H1 (cell line): ENCODE results near the gene PUDP. TPM values are rescaled to one million over a fixed set of nuclear protein-coding genes. Genes with fewer than 3 reads are reported as not detected.

Experiments
- CTCF ChIA-PET: fragments of 300-600 bp; sonication (Branson Sonifier 250); formaldehyde crosslinking; loops from one replicate; lab custom pipeline; 2021; ENCODE audit not compliant: partially characterized antibody; lab: Charles Lee
- POLR2A ChIA-PET: fragments of 300-600 bp; sonication (Branson Sonifier 250); formaldehyde crosslinking; loops from one replicate; lab custom pipeline; 2021; ENCODE audit warnings: inconsistent platforms; ENCODE audit not compliant: partially characterized antibody; lab: Charles Lee
- DNase-seq, 2 experiments: peaks; one replicate each; pipeline versions ENCODE4 v3.0.0 to v3.0.0-alpha.2; 2010 to 2022; ENCODE audit warnings: low spot score in 2 of 2, low read depth in 1 of 2, mixed read lengths in 1 of 2
- FAIRE-seq: peaks from 2 replicates; lab custom pipeline; 2011; peaks lifted over from hg19 to GRCh38; lab: Jason Lieb, UNC
- H2AFZ ChIP-seq: 2 replicates; pipeline ENCODE4 v1.8.1; 2012; ENCODE audit warnings: low read length, inconsistent platforms
- H2AK5ac ChIP-seq: 2 replicates; pipeline ENCODE4 v1.6.1; 2013; ENCODE audit warnings: low read depth, low read length
- H2BK120ac ChIP-seq: replicated peaks from 2 replicates; pipeline ENCODE3; 2013; ENCODE audit warnings: low read depth, low read length, inconsistent platforms
- H2BK12ac ChIP-seq: 2 replicates; pipeline ENCODE4 v1.6.1; 2013; ENCODE audit warnings: low read depth, low read length
- H2BK15ac ChIP-seq: 2 replicates; pipeline ENCODE4 v1.6.1; 2013; ENCODE audit warnings: low read length
- H2BK20ac ChIP-seq: 2 replicates; pipeline ENCODE4 v1.6.1; 2013; ENCODE audit warnings: low read length
- H2BK5ac ChIP-seq: 2 replicates; pipeline ENCODE4 v1.6.1; 2013; ENCODE audit warnings: low read depth, low read length
- H3K14ac ChIP-seq: 2 replicates; pipeline ENCODE4 v1.6.1; 2013; ENCODE audit warnings: inconsistent platforms; ENCODE audit not compliant: insufficient read length
- H3K18ac ChIP-seq: 2 replicates; pipeline ENCODE4 v1.6.1; 2013; ENCODE audit warnings: low read length; ENCODE audit errors: extremely low read depth
- H3K23ac ChIP-seq: 2 replicates; pipeline ENCODE4 v1.6.1; 2013; ENCODE audit warnings: inconsistent platforms; ENCODE audit not compliant: insufficient read length
- H3K23me2 ChIP-seq: 2 replicates; pipeline ENCODE4 v1.6.1; 2013; ENCODE audit warnings: low read depth, low read length
- H3K27ac ChIP-seq: 2 replicates; pipeline ENCODE4 v1.6.1; 2011; ENCODE audit warnings: low read depth, low read length, inconsistent platforms
- H3K27me3 ChIP-seq, 4 experiments: replicated peaks in 1 of 4; 1 replicate in 1 of 4; 2 replicates in 3 of 4; pipeline versions ENCODE4 v1.6.1 to v1.8.1; 2011 to 2013; ENCODE audit warnings: low read length in 3 of 4, mild to moderate bottlenecking in 3 of 4, inconsistent platforms in 2 of 4, mixed read lengths in 2 of 4, moderate library complexity in 1 of 4; ENCODE audit not compliant: control insufficient read depth in 3 of 4, insufficient read depth in 3 of 4; ENCODE audit errors: extremely low read depth in 1 of 4
- H3K36me3 ChIP-seq, 4 experiments: 2 replicates each; pipeline versions ENCODE4 v1.6.1 to v1.8.1; 2011 to 2013; ENCODE audit warnings: mild to moderate bottlenecking in 4 of 4, low read length in 3 of 4, moderate library complexity in 2 of 4, control low read depth in 1 of 4, inconsistent platforms in 1 of 4; ENCODE audit not compliant: insufficient read depth in 4 of 4, control insufficient read depth in 2 of 4
- H3K4ac ChIP-seq: replicated peaks from 2 replicates; pipeline ENCODE3; 2013; ENCODE audit warnings: low read length, low read depth, mixed read lengths, inconsistent platforms; ENCODE audit not compliant: insufficient read length
- H3K4me1 ChIP-seq, 4 experiments: replicated peaks in 1 of 4; 1 replicate in 1 of 4; 2 replicates in 3 of 4; pipeline versions ENCODE4 v1.6.1 to v1.8.1; 2011 to 2013; ENCODE audit warnings: low read length in 3 of 4, inconsistent platforms in 2 of 4, mixed read lengths in 1 of 4; ENCODE audit not compliant: insufficient read depth in 4 of 4, control insufficient read depth in 3 of 4
- H3K4me2 ChIP-seq, 2 experiments: 2 replicates each; pipeline versions ENCODE4 v1.6.1 to v1.8.1; 2011 to 2013; ENCODE audit warnings: low read depth in 2 of 2, low read length in 2 of 2, control low read depth in 1 of 2, inconsistent platforms in 1 of 2, mild to moderate bottlenecking in 1 of 2; ENCODE audit not compliant: insufficient read depth in 1 of 2
- H3K4me3 ChIP-seq, 4 experiments: fragments of 200-600, 300-600 bp in 1 of 4; sonication (generic), shearing (Covaris generic), sonication (Bioruptor Twin) in 1 of 4; 2 replicates each; pipeline versions ENCODE4 v1.5.1 to v1.8.1; 2011 to 2016; ENCODE audit warnings: low read length in 4 of 4, low read depth in 3 of 4, control low read depth in 2 of 4, inconsistent platforms in 2 of 4, mild to moderate bottlenecking in 2 of 4, mixed read lengths in 1 of 4, moderate library complexity in 1 of 4; ENCODE audit not compliant: insufficient read depth in 2 of 4; ENCODE audit errors: extremely low read depth in 1 of 4
- H3K56ac ChIP-seq: replicated peaks from 2 replicates; pipeline ENCODE3; 2013; ENCODE audit warnings: low read depth, mild to moderate bottlenecking, mixed read lengths, low read length, inconsistent platforms; ENCODE audit not compliant: insufficient read length
- H3K79me1 ChIP-seq: 2 replicates; pipeline ENCODE4 v1.6.1; 2013; ENCODE audit warnings: low read depth, low read length, control low read depth
- H3K79me2 ChIP-seq, 2 experiments: 2 replicates each; pipeline versions ENCODE4 v1.6.1 to v1.8.1; 2012 to 2013; ENCODE audit warnings: low read length in 2 of 2, mild to moderate bottlenecking in 2 of 2, inconsistent platforms in 1 of 2; ENCODE audit not compliant: insufficient read depth in 2 of 2, control insufficient read depth in 1 of 2
- H3K9ac ChIP-seq, 4 experiments: replicated peaks in 1 of 4; 1 replicate in 1 of 4; 2 replicates in 3 of 4; pipeline versions ENCODE4 v1.6.1 to v1.8.1; 2011 to 2013; ENCODE audit warnings: low read depth in 3 of 4, low read length in 3 of 4, control low read depth in 2 of 4, mild to moderate bottlenecking in 2 of 4, moderate library complexity in 2 of 4, inconsistent platforms in 1 of 4; ENCODE audit errors: extremely low read depth in 1 of 4
- H3K9me3 ChIP-seq, 2 experiments: 2 replicates each; pipeline versions ENCODE4 v1.6.1 to v1.8.1; 2012 to 2013; ENCODE audit warnings: mild to moderate bottlenecking in 2 of 2, moderate library complexity in 2 of 2, control low read depth in 1 of 2, inconsistent platforms in 1 of 2, low read depth in 1 of 2, low read length in 1 of 2, mixed read lengths in 1 of 2; ENCODE audit not compliant: insufficient read depth in 2 of 2
- H4K20me1 ChIP-seq, 2 experiments: replicated peaks in 1 of 2; 2 replicates each; pipeline versions ENCODE3 to v1.8.1; 2011 to 2013; ENCODE audit warnings: inconsistent platforms in 2 of 2, low read length in 2 of 2, mild to moderate bottlenecking in 1 of 2; ENCODE audit not compliant: insufficient read depth in 2 of 2, control insufficient read depth in 1 of 2
- H4K5ac ChIP-seq: 2 replicates; pipeline ENCODE4 v1.6.1; 2013; ENCODE audit warnings: low read length, low read depth, mixed read lengths, inconsistent platforms; ENCODE audit not compliant: insufficient read length
- H4K8ac ChIP-seq: 2 replicates; pipeline ENCODE4 v1.8.0; 2013; ENCODE audit warnings: mild to moderate bottlenecking, moderate library complexity, low read length, inconsistent platforms; ENCODE audit not compliant: insufficient read depth; ENCODE audit errors: extremely low read depth
- H4K91ac ChIP-seq: replicated peaks from 2 replicates; pipeline ENCODE3; 2013; ENCODE audit warnings: low read length, mixed read lengths, inconsistent platforms; ENCODE audit not compliant: insufficient read length
- GTF2F1 ChIP-seq: IDR thresholded peaks from 2 replicates; pipeline ENCODE4 v1.6.1; 2012; ENCODE audit warnings: low read depth, low read length, improper control_type of control experiment, borderline replicate concordance
- SIX5 ChIP-seq: IDR thresholded peaks from 2 replicates; pipeline ENCODE4 v1.6.1; 2011; ENCODE audit warnings: mild to moderate bottlenecking, low read depth, low read length
- WGBS, 2 experiments: shearing (Covaris generic) in 1 of 2; methylation state at CpG; one replicate each; pipeline versions ENCODE4 v1.1.6 to v1.1.7; 2013 to 2015; ENCODE audit warnings: low lambda C conversion rate in 2 of 2, mixed read lengths in 2 of 2, inconsistent platforms in 1 of 2, low coverage in 1 of 2, missing lambda C conversion rate in 1 of 2; ENCODE audit not compliant: insufficient replicate concordance in 2 of 2, insufficient coverage in 1 of 2, insufficient read length in 1 of 2; ENCODE audit errors: extremely low coverage in 1 of 2, missing lambda C conversion rate in 1 of 2; 5-methylcytosine and 5-hydroxymethylcytosine counted together
- polyA plus RNA-seq, 7 experiments: library from polyadenylated mRNA; depleted of rRNA in 3 of 7; stranded (reverse) in 5 of 7; unstranded in 2 of 7; fragments of >200 nt in 5 of 7; fragments of 200-250 nt in 2 of 7; gene quantifications; 1 replicate in 5 of 7; 2 replicates in 1 of 7; 4 replicates in 1 of 7; pipeline versions ENCODE4 v1.2.1 to v1.2.3, GENCODE V29; 2011 to 2013; ENCODE audit warnings: missing spikeins in 2 of 7, mixed read lengths in 2 of 7
- total RNA-seq: library from RNA; stranded (reverse); fragmentation: NEBNext Ultra II Directional; extraction: Animal tissue kit (Norgen Biotek cat#: 25700); gene quantifications from 2 replicates; pipeline ENCODE4 v1.2.1, GENCODE V29; 2021

Gene PUDP
- total and polyA plus RNA-seq, 2 of the 8 experiments (the other 6 are each of a cell fraction or from before 2014, with no cell fraction given): 27.2 to 30.2 TPM

- FAIRE-seq: no peak
- H3K14ac ChIP-seq: no peak overlapping the region
- no peak overlapping the region for H2BK5ac ChIP-seq
- H3K4ac ChIP-seq: no peak overlapping the region
- H3K23me2 ChIP-seq: no peaks in the 10 kb centered on the region
- no peak overlapping the region for H3K56ac ChIP-seq
- TF ChIP-seq GTF2F1: no peak
- TF ChIP-seq SIX5: no peak
- no peaks in the 10 kb centered on the region for H3K79me1 ChIP-seq
- H3K18ac ChIP-seq: no peak overlapping the region
- no peaks in the 10 kb centered on the region for H3K36me3 ChIP-seq
- no peak overlapping the region for H2BK20ac ChIP-seq
- H4K5ac ChIP-seq: no peak overlapping the region
- H3K23ac ChIP-seq: no peak overlapping the region
- no peak overlapping the region for H2AK5ac ChIP-seq
- no peak overlapping the region for H4K8ac ChIP-seq
- CTCF ChIA-PET: no interaction called here
- POLR2A ChIA-PET: no interaction called here
- no peaks in the 10 kb centered on the region for H4K20me1 ChIP-seq
- no peak overlapping the region for H3K27ac ChIP-seq
- H3K4me3 ChIP-seq: no peak overlapping the region
- no peak for DNase-seq
- no peaks in the 10 kb centered on the region for H3K27me3 ChIP-seq
- H2BK15ac ChIP-seq: no peak overlapping the region
- H2BK120ac ChIP-seq: no peak overlapping the region
- no peaks in the 10 kb centered on the region for H3K4me1 ChIP-seq
- H2AFZ ChIP-seq: no peak overlapping the region
- H3K9me3 ChIP-seq: no peaks in the 10 kb centered on the region
- no peaks in the 10 kb centered on the region for H3K79me2 ChIP-seq
- no peak overlapping the region for H4K91ac ChIP-seq
- H2BK12ac ChIP-seq: no peak overlapping the region
- 94% methylated on average over 2 of the region's 2 CpGs; no CpG with 5 or more reads in 1 of the 2 experiments for WGBS, 2 experiments
- H3K9ac ChIP-seq: no peak overlapping the region
- H3K4me2 ChIP-seq: no peak overlapping the region
These were observed 40.7 kb upstream of the PUDP start for GRCh38 chrX:7188672-7189071.
